ENCODE data around the gene PPP1R3F.

The PPP1R3F gene

DNA sequence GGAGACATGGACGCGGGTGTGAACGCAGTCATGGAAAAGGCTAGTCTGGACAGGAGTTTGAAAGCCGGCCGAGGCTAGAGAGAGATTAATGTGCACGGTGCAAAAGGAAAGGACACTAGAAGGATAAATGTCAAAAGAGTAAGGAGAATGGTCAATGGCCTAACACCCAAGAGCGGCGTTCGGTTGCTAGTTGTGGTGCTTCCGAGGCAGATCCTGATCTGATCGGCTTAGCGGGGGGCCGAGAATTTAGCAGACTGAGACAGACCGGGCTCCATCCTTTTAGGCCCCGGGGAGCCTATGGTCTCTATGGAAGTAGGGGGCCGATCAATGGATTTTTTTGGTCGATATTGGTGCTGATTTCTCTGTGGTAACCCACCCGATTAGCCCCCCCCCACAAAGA is 40.8 kb downstream of the PPP1R3F start:
- TF ChIP-seq PPARA (CRISPR knock-in tag; IDR thresholded peaks at IDR 0.05; ENCODE audit: borderline replicate concordance) (no peak), RARB (CRISPR knock-in tag; IDR thresholded peaks at IDR 0.05) (no peak), CSDC2 (CRISPR knock-in tag; IDR thresholded peaks at IDR 0.05) (no peak), ZNF70 (CRISPR knock-in tag; IDR thresholded peaks at IDR 0.05) (no peak), OSR1 (CRISPR knock-in tag; IDR thresholded peaks at IDR 0.05) (no peak), TOX (CRISPR knock-in tag; IDR thresholded peaks at IDR 0.05; ENCODE audit: borderline replicate concordance) (no peak), PATZ1 (CRISPR knock-in tag; IDR thresholded peaks at IDR 0.05; ENCODE audit: borderline replicate concordance) (no peak), TCF4 (CRISPR knock-in tag; IDR thresholded peaks at IDR 0.05; ENCODE audit: borderline replicate concordance) (no peak), ZFP3 (CRISPR knock-in tag; IDR thresholded peaks at IDR 0.05) (no peak), GLIS3 (CRISPR knock-in tag; IDR thresholded peaks at IDR 0.05) (no peak), ZC3H10 (CRISPR knock-in tag; IDR thresholded peaks at IDR 0.05) (no peak), SNAI2 (CRISPR knock-in tag; IDR thresholded peaks at IDR 0.05) (no peak), ESRRG (CRISPR knock-in tag; IDR thresholded peaks at IDR 0.05) (no peak), ARNTL (CRISPR knock-in tag; IDR thresholded peaks at IDR 0.05; ENCODE audit: borderline replicate concordance, low read depth) (no peak), ISL1 (CRISPR knock-in tag; IDR thresholded peaks at IDR 0.05) (no peak), ZNF8 (CRISPR knock-in tag; IDR thresholded peaks at IDR 0.05) (no peak)
- TF ChIP-seq, protein P1, sequence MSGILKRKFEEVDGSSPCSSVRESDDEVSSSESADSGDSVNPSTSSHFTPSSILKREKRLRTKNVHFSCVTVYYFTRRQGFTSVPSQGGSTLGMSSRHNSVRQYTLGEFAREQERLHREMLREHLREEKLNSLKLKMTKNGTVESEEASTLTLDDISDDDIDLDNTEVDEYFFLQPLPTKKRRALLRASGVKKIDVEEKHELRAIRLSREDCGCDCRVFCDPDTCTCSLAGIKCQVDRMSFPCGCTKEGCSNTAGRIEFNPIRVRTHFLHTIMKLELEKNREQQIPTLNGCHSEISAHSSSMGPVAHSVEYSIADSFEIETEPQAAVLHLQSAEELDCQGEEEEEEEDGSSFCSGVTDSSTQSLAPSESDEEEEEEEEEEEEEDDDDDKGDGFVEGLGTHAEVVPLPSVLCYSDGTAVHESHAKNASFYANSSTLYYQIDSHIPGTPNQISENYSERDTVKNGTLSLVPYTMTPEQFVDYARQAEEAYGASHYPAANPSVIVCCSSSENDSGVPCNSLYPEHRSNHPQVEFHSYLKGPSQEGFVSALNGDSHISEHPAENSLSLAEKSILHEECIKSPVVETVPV (CRISPR knock-in tag; IDR thresholded peaks at IDR 0.05): no peak
- TF ChIP-seq, protein P2, sequence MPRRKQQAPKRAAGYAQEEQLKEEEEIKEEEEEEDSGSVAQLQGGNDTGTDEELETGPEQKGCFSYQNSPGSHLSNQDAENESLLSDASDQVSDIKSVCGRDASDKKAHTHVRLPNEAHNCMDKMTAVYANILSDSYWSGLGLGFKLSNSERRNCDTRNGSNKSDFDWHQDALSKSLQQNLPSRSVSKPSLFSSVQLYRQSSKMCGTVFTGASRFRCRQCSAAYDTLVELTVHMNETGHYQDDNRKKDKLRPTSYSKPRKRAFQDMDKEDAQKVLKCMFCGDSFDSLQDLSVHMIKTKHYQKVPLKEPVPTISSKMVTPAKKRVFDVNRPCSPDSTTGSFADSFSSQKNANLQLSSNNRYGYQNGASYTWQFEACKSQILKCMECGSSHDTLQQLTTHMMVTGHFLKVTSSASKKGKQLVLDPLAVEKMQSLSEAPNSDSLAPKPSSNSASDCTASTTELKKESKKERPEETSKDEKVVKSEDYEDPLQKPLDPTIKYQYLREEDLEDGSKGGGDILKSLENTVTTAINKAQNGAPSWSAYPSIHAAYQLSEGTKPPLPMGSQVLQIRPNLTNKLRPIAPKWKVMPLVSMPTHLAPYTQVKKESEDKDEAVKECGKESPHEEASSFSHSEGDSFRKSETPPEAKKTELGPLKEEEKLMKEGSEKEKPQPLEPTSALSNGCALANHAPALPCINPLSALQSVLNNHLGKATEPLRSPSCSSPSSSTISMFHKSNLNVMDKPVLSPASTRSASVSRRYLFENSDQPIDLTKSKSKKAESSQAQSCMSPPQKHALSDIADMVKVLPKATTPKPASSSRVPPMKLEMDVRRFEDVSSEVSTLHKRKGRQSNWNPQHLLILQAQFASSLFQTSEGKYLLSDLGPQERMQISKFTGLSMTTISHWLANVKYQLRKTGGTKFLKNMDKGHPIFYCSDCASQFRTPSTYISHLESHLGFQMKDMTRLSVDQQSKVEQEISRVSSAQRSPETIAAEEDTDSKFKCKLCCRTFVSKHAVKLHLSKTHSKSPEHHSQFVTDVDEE (CRISPR knock-in tag; IDR thresholded peaks at IDR 0.05): no peak
- ATAC-seq: no peak

- TF ChIP-seq POU6F1 (CRISPR knock-in tag; IDR thresholded peaks at IDR 0.05; ENCODE audit: borderline replicate concordance, low read depth) (no peak), BACH2 (CRISPR knock-in tag; IDR thresholded peaks at IDR 0.05; ENCODE audit: borderline replicate concordance) (no peak), ZNF565 (CRISPR knock-in tag; conservative IDR thresholded peaks at IDR 0.05; ENCODE audit: low read depth) (no peak), GLIS3 (CRISPR knock-in tag; IDR thresholded peaks at IDR 0.05) (no peak), ARNTL (CRISPR knock-in tag; IDR thresholded peaks at IDR 0.05; ENCODE audit: borderline replicate concordance, low read depth) (no peak), SNAI2 (CRISPR knock-in tag; IDR thresholded peaks at IDR 0.05) (no peak), ZC3H10 (CRISPR knock-in tag; IDR thresholded peaks at IDR 0.05) (no peak), ZFP3 (CRISPR knock-in tag; IDR thresholded peaks at IDR 0.05) (no peak), TCF4 (CRISPR knock-in tag; IDR thresholded peaks at IDR 0.05; ENCODE audit: borderline replicate concordance) (no peak), ZFP30 (CRISPR knock-in tag; IDR thresholded peaks at IDR 0.05) (no peak), PATZ1 (CRISPR knock-in tag; IDR thresholded peaks at IDR 0.05; ENCODE audit: borderline replicate concordance) (no peak), TOX (CRISPR knock-in tag; IDR thresholded peaks at IDR 0.05; ENCODE audit: borderline replicate concordance) (no peak)
- ATAC-seq: no peak
Measured at GRCh38 chrX:49312176-49312575, 42.6 kb downstream of the PPP1R3F start.

All from SK-N-SH treated with all-trans-retinoic acid at 6 μM for 48 hours (cell line).